Neural progenitor cell (in vitro differentiated cells): ENCODE measurements around the gene ZNF613. TPM values are rescaled to one million over a fixed set of nuclear protein-coding genes. Genes with fewer than 3 reads are reported as not detected.

Experiments used
- DNase-seq: peaks from one replicate; pipeline ENCODE4 v3.0.0-alpha.2; 2016; ENCODE audit warnings: low spot score
- H2AFZ ChIP-seq: fragments of 200-600 bp; sonication (generic); replicated peaks from 2 replicates; pipeline ENCODE4 v1.6.1; 2016; ENCODE audit warnings: antibody characterized with exemption
- H3F3A ChIP-seq: fragments of 200-600 bp; sonication (generic); 2 replicates; pipeline ENCODE4 v1.6.1; 2016; ENCODE audit warnings: antibody characterized with exemption, low read depth
- H3K27ac ChIP-seq: fragments of 200-600 bp; sonication (generic); 2 replicates; pipeline ENCODE4 v1.5.1; 2016; ENCODE audit warnings: mild to moderate bottlenecking
- H3K27me3 ChIP-seq: fragments of 200-600 bp; sonication (generic); 2 replicates; pipeline ENCODE4 v1.6.1; 2016; ENCODE audit warnings: mild to moderate bottlenecking, moderate library complexity
- H3K36me3 ChIP-seq: fragments of 200-600 bp; sonication (generic); 2 replicates; pipeline ENCODE4 v1.5.1; 2016
- H3K4me1 ChIP-seq: fragments of 200-600 bp; sonication (generic); 2 replicates; pipeline ENCODE4 v1.6.1; 2016; ENCODE audit warnings: mixed run types
- H3K4me2 ChIP-seq: fragments of 200-600 bp; sonication (generic); 2 replicates; pipeline ENCODE4 v1.6.1; 2016
- H3K4me3 ChIP-seq: fragments of 200-600 bp; sonication (generic); 2 replicates; pipeline ENCODE4 v1.5.1; 2016
- H3K79me2 ChIP-seq: fragments of 200-600 bp; sonication (generic); 2 replicates; pipeline ENCODE4 v1.6.1; 2016; ENCODE audit warnings: low read depth
- H3K9ac ChIP-seq: fragments of 200-600 bp; sonication (generic); 2 replicates; pipeline ENCODE4 v1.6.1; 2016
- H3K9me3 ChIP-seq: fragments of 200-600 bp; sonication (generic); 2 replicates; pipeline ENCODE4 v1.5.1; 2016; ENCODE audit warnings: low read depth
- H4K20me1 ChIP-seq: fragments of 200-600 bp; sonication (generic); 2 replicates; pipeline ENCODE4 v1.6.1; 2016; ENCODE audit warnings: low read depth
- H3K27ac Mint-ChIP-seq: 3 replicates; pipeline ENCODE4 v1.8.0; 2021; ENCODE audit warnings: mixed read lengths
- H3K27me3 Mint-ChIP-seq: 2 replicates; pipeline ENCODE4 v1.8.0; 2022; ENCODE audit warnings: low read depth, mild to moderate bottlenecking, inconsistent platforms, moderate library complexity, mixed read lengths; ENCODE audit not compliant: insufficient read depth
- H3K36me3 Mint-ChIP-seq: 3 replicates; pipeline ENCODE4 v1.8.0; 2021; ENCODE audit warnings: mixed read lengths
- H3K4me1 Mint-ChIP-seq: 3 replicates; pipeline ENCODE4 v1.8.0; 2021; ENCODE audit warnings: mixed read lengths
- H3K4me3 Mint-ChIP-seq: 3 replicates; pipeline ENCODE4 v1.8.0; 2021; ENCODE audit warnings: mild to moderate bottlenecking, moderate library complexity, mixed read lengths
- H3K9me3 Mint-ChIP-seq: 3 replicates; pipeline ENCODE4 v1.8.0; 2020; ENCODE audit warnings: mixed read lengths
- CTCF ChIP-seq: fragments of 200-600 bp; sonication (generic); IDR thresholded peaks from 2 replicates; pipeline ENCODE4 v1.5.1; 2017; ENCODE audit warnings: antibody characterized with exemption, mild to moderate bottlenecking
- EZH2 ChIP-seq: fragments of 200-600 bp; sonication (generic); IDR thresholded peaks from 2 replicates; pipeline ENCODE4 v1.6.1; 2017; ENCODE audit warnings: antibody characterized with exemption, mild to moderate bottlenecking, moderate library complexity
- EZH2phosphoT487 ChIP-seq: fragments of 200-600 bp; sonication (generic); IDR thresholded peaks from 2 replicates; pipeline ENCODE4 v1.6.1; 2017; ENCODE audit warnings: antibody characterized with exemption
- total RNA-seq: library from RNA; depleted of rRNA; stranded (reverse); fragments of >200 nt; gene quantifications from 2 replicates; pipeline ENCODE4 v1.2.3, GENCODE V29; 2015; ENCODE audit warnings: low replicate concordance

ZNF613 gene
- total RNA-seq, 1 donor from 2014 or later = 10.4 TPM

GRCh38 chr19:51887522-51888498 lies 39.5 kb upstream of the ZNF613 start, which contains the start of gene ZNF577:
Gene ZNF577 (minus strand): TSS chr19:51887951. CDS start chr19:51880382, 7,569 bp downstream.
- H3K9me3 ChIP-seq = peaks cover 43% of the 10 kb centered on the region
- Mint-ChIP-seq H3K4me1 (peaks cover 4% of the 10 kb centered on the region), H3K27me3 (peaks cover 3% of the 10 kb centered on the region), H3K9me3 (peaks cover 80% of the 10 kb centered on the region), H3K36me3 (peaks cover 63% of the 10 kb centered on the region), H3K27ac (peak within 1 kb of the TSS; percentile 97), H3K4me3 (peak within 1 kb of the TSS; percentile 100)
- peak within 1 kb of the TSS; percentile 61 for H3K9ac ChIP-seq
- H3F3A ChIP-seq = peaks cover 37% of the 10 kb centered on the region
- peak; percentile 87 for DNase-seq
- H3K4me1 ChIP-seq = peaks cover 6% of the 10 kb centered on the region
- peaks cover 71% of the 10 kb centered on the region for H3K36me3 ChIP-seq
- H3K4me3 ChIP-seq = peak within 1 kb of the TSS; percentile 70
- H2AFZ ChIP-seq = peak within 1 kb of the TSS; percentile 96
- no peaks in the 10 kb centered on the region for H3K27me3 ChIP-seq
- peak within 1 kb of the TSS; percentile 72 for H3K4me2 ChIP-seq
- H3K79me2 ChIP-seq = peaks cover 51% of the 10 kb centered on the region
- peak within 1 kb of the TSS; percentile 75 for H3K27ac ChIP-seq
- no peaks in the 10 kb centered on the region for H4K20me1 ChIP-seq
- TF ChIP-seq CTCF (no peak), EZH2 (no peak), EZH2phosphoT487 (no peak)

- Histone ChIP-seq H2AFZ (no peak overlapping the region), H3K4me3 (no peak overlapping the region), H3K4me1 (peaks cover 6% of the 10 kb centered on the region), H3K27ac (no peak overlapping the region), H3K36me3 (peaks cover 79% of the 10 kb centered on the region), H3K27me3 (no peaks in the 10 kb centered on the region), H3K9ac (no peak overlapping the region), H3K9me3 (peaks cover 57% of the 10 kb centered on the region), H3K79me2 (peaks cover 34% of the 10 kb centered on the region), H3F3A (peaks cover 37% of the 10 kb centered on the region), H3K4me2 (no peak overlapping the region), H4K20me1 (no peaks in the 10 kb centered on the region)
- Mint-ChIP-seq H3K36me3 (peaks cover 73% of the 10 kb centered on the region), H3K4me1 (peaks cover 4% of the 10 kb centered on the region), H3K27ac (no peak overlapping the region), H3K9me3 (peaks cover 82% of the 10 kb centered on the region), H3K27me3 (no peaks in the 10 kb centered on the region), H3K4me3 (no peak overlapping the region)
- no peak for DNase-seq
- TF ChIP-seq CTCF = no peak
- TF ChIP-seq EZH2phosphoT487 = no peak
- no peak for TF ChIP-seq EZH2
These were observed 37.3 kb upstream of the ZNF613 start for GRCh38 chr19:51889934-51890333.

- H3K4me3 ChIP-seq = peak overlapping the region; percentile 17
- no peak overlapping the region for H2AFZ ChIP-seq
- H3K9me3 ChIP-seq = peaks cover 59% of the 10 kb centered on the region
- H3K79me2 ChIP-seq = peaks cover 20% of the 10 kb centered on the region
- H3K4me3 Mint-ChIP-seq = no peak overlapping the region
- DNase-seq = no peak
- H3K9me3 Mint-ChIP-seq = peaks cover 86% of the 10 kb centered on the region
- no peaks in the 10 kb centered on the region for H3K27me3 ChIP-seq
- H4K20me1 ChIP-seq = no peaks in the 10 kb centered on the region
- peaks cover 77% of the 10 kb centered on the region for H3K36me3 Mint-ChIP-seq
- H3K27me3 Mint-ChIP-seq = no peaks in the 10 kb centered on the region
- no peak overlapping the region for H3K27ac Mint-ChIP-seq
- TF ChIP-seq EZH2 (no peak), CTCF (no peak), EZH2phosphoT487 (no peak)
- H3K9ac ChIP-seq = no peak overlapping the region
- peaks cover 37% of the 10 kb centered on the region for H3F3A ChIP-seq
- H3K4me1 Mint-ChIP-seq = peaks cover 4% of the 10 kb centered on the region
- no peak overlapping the region for H3K4me2 ChIP-seq
- H3K36me3 ChIP-seq = peaks cover 83% of the 10 kb centered on the region
- no peak overlapping the region for H3K27ac ChIP-seq
- peaks cover 6% of the 10 kb centered on the region for H3K4me1 ChIP-seq
These were observed 36.0 kb upstream of the ZNF613 start for GRCh38 chr19:51891193-51891747.
